Superior temporal gyrus (tissue), 1 donor: ENCODE data around the gene ASTN2.

ENCODE experiments used
- DNase-seq: peaks from one replicate; pipeline ENCODE4 v3.0.0-alpha.2; 2016; ENCODE audit errors: extremely low spot score

Gene ASTN2

DNA sequence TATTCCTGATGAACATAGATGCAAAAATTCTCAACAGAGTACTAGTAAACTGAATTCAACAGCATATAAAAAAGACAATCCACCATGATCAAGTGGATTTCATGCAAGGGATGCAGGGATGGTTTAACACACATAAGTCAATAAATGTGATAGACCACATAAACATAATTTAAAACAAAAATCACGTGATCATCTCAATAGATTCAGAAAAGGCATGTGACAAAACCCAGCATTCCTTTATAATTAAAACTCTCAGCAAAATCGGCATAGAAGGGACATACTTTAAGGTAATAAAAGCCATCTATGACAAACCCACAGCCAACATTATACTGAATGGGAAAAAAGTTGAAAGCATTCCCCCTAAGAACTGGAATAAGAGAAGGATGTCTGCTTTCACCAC is 894.6 kb downstream of the ASTN2 start:
- no peak for DNase-seq

DNA sequence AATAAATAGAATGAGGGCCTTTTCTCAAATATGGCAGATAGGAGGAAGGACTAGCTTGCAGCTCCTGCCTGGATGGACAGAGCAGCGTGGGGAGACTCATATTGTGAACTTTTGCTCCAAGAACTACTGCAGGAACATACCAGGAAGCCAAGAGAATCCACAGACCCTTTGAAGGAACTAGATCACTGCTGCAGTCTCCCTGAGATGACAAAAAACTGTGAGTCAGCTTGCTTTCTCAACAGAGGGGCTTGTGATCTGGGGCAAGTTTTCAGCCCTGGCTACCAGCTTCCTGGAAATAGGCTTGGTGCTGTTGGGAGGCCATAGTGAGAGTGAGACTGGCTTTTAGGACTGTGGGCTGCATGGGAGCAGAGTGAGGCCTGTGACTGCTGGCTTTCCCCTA is 898.4 kb downstream of the ASTN2 start:
- no peak for DNase-seq

DNA sequence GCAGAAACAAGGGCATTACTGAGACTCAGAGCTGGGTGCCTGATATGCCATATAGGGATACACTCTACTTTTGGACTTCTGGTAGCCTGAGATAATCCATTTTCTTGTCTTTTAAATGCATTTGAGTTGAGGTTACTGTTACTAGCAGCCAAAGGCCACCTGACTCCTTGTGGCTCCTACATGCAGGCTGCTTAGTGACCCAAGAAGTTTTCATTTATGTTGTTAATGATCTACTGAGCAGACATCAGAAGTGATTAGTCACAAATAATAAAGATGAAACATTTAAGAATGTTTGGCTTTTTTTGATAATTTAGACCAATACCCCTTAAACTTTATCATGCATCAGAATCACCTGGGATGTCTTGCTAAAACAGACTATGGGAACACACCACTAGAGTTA is 899.3 kb downstream of the ASTN2 start:
- DNase-seq = no peak

DNA sequence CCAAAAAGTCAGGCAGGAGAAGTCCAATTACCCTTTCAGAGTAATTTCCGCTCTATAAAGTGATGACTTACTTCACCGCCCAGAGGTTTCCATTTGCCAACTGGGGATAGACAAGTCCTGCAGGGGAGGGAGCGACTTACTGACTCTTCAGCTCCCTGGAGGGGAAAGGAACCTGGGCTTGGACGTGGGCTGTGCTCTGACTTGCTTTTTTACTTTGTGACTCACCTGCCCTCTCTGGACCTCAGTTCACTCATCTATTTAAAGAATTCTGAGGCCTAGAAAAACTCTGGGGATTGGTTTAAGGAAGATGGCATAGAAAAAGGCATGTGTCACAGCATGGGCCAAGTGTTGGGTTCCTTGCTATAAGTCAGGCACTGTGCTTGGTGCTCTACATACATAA is 908.2 kb downstream of the ASTN2 start:
- DNase-seq = no peak

DNA sequence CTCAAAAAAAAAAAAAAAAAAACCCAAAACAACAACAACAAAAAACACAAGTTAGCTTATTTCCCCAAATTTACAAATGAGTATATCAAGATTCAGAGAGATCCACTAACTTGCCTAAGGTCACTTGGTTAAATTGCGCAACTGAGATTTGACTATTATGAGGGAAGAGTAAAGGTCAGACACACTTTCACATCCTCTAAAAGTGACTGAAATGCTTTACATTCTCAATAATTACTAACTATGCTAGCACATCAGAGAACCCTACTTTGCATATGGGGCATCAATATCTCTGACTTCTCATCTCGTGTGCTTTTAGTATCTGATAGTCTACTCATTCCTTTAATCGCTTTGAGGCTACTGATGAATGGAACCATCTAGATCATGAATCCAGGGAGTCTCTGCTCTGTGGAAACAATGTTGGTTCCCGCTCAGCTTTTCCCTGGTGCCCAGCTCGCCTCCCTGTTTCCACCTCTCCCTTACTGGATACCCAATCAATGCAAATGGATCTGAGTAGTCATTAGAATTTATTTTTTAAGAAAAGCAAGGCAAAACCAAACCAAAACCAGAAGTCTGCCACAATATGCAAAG is 909.9 kb downstream of the ASTN2 start:
- no peak for DNase-seq

DNA sequence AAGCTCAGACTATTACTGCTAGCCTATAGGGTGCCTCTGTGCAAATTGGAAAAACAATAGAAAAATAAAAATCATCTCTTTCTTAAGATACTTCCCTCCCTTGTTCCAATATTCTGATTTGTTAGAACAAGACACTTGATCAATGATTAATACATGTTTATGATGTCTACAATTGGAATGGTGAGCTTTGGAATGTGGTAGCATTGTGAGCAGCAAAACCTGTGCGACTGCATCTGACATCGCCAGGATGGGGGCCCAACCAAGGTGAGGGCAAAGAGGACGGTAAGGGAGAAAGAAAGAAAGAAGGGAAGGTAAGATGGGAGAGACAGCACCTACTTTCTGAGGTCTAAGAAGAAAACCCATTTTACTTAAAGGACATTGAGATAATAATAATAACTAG is 910.8 kb downstream of the ASTN2 start:
- DNase-seq = no peak

DNA sequence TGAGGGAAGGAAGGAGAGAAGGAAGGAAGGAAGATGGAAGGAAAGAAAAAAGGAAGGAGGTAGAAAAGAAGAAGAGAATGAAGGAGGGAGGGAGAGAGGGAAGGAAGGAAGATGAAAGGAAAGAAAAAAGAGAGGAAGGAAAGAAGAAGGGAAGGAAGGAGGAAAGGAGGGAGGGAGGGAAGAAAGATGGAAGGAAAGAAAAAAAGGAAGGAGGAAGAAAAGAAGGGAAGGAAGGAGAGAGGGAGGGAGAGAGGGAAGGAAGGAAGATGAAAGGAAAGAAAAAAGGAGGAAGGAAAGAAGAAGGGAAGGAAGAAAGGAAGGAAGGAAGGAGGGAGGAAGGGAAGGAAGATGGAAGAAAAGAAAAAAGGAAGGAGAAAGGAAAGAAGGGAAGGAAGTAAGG is 912.1 kb downstream of the ASTN2 start:
- DNase-seq = no peak

DNA sequence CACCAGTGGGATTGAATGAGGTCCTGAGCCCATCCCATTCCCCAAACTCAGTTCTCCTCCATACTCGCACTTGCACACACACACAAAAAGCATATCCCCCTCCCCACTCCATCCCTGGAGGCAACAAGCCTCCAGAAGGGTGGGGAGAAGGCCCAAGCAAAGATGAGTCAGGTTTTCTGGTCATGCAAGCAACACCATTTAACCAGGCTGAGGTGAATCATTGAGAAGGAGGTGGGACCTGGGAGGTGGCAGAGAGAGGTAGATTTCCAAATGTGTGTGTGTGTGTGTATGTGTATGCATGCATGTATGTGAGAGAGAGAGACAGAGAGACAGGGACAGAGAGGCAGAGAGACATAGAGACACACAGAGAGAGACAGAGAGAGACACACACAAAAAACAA is 913.0 kb downstream of the ASTN2 start:
- DNase-seq = no peak

DNA sequence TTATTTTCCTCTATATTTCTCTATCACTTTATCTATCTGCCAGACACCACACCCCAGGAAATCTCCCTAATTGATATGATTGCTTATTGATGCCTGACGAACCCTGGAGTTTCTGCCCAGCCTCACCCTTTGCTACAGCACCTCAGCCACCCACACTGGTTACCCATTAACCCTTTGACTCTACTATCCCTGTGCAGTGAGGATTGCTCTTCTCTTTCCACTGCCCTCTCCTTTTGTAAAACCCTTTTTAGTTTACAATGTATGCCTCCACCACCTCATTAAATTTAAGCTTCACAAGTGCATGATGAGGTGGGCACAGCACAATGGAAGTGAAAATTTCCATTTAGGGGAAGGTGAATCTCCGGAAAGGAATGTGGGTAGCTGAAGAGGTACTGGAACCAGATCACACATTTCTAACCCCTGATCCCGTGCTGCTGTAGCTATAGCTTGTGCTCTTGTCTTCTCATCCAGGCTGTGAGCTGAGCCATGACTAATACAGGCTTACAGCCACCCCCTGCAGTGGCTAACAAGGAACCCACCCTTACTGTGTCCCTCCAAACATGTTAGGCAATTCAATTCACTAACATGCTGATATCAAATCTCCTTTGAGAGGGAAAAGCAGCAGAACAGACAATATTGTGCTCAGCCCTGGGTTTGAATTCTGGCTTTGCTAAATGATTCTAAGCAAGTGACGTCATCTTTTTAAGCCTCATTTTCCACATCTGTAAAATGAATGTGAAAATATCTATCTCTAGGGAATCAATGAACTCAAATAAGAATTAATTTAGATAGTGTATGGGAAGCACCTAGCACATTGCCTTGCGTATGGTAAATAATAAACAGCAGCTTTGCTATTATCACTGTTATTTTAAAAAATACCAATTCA is 914.6 kb downstream of the ASTN2 start:
- no peak for DNase-seq

DNA sequence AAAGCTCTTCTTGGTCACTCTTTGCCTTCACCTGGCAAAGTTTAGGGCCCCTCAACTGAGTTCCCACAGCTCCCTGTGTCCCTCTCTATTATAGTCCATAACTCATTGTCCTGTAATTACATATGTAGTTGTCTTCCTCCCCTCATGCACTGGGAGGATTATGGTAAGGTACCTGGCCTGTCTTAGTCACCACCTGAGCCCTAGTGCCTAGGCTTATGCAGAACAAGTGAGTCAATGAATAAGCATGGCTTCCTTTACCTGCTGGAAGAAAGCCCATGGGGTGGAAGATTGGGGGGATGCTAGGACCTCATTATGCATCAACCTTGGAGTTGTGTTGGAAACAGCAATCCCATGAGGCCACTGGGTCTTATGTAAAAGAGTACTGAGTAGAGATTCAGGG is 915.4 kb downstream of the ASTN2 start:
- DNase-seq = no peak

DNA sequence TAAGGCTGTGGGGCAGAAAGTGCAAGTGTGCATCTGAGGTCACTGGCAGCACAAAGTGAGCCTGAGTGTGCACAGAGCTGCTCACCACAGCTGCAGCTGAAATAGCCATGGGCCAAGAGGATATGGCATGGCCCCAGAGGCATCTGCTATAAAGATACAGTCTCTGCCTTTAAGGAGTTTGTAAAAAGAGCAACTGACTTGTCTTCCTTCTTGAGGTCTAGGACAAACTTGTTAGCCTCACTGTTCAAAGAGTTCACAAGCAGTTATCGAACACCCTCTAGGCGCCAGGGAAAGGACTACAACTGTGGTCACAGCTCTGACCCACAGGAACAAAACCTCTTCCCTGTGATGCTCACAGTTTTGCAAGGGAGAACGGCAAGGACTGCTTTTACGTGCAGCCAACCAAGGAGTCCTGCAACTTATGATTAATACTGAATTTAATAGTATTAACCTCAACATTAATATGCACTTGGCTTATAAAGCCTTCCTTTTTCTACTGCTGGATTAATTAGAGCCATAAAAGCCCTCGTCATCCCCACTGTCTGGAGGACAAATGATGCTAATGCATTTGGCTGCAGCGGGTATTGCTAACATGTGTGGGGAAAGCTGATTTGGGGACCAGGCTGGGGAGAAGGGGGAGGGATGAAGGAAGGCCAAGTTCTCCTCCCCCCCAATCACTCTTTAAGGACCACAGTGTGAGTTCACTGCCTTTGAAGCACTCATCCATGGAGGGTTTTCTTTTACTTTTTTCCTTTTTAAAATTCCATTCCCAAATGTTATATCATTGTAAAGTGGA is 917.6 kb downstream of the ASTN2 start:
- DNase-seq = no peak

DNA sequence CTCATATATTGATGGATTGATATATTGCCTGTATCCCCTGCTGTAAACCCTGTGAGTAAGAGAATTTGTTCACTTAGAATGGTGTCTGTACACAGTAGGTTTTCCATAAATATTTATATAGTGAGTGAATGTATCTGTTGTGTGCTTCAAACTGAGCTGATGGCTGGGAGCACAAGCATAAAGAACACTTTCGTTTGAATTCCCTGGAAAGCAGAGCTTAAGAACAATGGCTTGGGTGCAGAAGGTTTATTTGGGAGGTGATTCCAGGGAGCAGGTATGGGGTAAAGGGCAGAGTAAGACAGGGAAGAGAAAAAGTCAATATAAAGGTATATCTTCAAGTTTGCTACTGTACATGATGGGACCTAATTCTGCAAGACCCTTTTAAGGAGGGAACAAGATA is 918.7 kb downstream of the ASTN2 start:
- no peak for DNase-seq

DNA sequence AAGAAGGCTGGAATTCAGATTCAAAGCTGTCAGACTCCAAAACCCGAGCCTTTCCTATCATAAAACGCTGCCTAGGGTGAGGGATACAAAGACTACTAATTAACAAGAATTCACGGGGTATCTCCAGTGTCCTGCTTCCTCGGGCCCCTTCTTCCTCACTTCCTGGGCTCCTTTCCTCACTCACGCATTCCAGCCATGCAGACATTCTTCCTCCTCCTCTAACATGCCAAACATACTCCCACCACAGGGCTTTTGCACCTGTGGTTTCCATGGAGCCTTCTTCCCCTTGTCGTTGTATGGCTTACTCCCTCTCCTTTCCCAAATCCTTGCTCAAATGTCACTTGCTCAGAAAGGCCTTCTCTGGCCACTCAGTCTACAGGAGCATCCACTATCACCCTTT is 919.1 kb downstream of the ASTN2 start:
- no peak for DNase-seq

DNA sequence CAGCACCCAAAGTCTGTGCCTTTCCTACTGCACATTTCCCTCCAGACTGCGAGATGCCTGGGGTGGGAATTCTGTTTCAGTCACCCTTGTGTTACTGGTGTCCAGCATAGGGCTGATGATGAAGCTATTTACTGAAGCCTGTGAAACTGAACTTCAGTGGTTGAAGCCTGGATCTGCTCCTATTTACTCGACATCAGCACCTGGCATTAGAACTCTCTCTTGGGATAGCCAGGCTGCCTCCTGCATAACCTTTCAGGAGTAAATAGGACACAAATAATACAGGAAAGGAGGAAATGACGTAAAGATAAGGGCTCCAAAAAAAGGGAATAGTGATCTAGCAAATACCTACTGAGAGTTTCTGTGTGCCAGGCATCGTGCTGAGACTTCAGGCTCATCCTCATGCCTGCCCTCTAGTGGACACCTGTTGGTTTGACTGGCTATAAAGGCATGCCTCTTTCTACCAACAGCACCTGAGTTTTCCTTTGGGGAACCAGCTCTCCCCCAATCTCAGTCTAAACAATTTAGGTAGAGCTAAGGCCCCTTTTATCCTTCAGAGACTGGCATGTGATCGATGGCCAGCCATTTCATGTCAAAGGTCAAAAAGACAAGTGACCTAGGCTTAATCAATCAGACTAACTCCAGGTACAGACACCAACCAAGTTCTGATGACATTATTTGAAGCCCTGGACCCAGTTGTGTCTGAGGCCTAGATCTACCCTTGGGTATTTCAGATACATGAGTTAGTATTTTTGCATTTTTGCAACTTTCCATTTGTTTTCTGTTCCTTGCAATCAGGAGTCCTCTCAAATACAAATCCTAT is 919.8 kb downstream of the ASTN2 start:
- no peak for DNase-seq

DNA sequence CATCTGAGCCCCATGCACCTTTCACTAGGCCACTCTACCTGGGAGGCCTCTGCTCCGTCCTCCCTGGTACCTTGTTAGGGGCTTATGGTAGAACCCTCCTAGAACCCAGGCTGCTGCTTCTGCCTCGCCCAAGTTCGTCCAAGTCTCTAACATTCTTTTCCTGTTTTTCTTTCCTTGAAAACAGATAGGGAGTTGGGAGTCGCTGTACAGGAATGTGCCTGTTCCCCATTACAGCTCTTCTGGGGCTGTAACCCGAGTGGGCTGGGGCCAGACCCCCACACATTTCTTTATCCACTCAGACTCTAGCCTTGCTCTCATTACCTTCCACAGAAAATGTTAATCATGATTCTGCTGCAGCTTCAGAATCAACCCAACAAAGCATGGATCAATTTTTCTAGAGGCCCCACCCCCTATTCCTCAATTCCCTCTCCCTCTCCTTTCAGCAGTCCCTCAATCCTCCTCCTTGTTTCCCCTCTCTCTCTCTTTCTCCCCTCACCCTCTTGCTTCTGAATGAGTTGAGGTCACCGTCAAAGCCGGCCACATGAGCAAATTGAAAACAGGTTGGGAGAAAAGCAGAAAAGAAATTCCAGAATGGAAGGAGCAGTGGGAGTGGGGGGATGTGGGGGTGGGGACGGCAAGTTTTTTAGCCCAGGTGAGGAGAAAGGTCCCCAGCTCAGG is 921.5 kb downstream of the ASTN2 start:
- no peak for DNase-seq

DNA sequence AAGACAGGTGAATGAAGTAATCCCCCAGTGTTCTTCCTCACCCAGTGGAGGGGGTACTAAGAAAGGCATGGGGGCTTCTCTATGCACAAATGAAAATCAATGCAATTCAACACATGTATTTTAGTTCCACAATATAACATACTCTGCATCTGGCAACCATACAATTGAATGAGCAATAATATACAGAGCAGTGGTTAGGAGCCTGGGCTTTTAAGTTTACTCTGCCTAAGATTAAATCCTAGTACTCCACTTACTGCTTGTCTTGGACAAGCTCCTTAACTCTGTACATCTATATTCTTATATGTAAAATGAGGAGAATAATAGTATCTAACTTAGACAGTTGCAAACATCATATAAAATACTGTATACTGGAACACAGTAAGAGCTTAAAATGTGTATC is 923.2 kb downstream of the ASTN2 start:
- no peak for DNase-seq

DNA sequence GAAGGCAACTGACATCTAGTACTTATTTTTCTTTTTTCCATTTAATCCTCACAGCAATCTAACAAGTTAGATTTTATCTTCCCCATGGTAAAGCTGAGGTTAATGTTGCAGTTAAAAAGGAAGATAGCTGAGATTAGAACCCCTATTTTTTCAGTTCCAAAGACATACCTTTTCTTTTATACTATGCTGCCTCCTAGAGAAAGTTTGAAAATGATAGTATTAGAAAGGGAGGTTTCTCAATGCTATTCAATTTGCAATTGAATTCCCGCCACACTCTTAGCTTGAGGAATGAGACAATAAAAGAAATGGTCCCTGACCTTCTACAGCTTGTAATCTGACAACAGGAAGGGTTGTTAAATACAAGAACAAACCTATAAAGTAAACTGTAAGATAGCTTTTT is 923.6 kb downstream of the ASTN2 start:
- no peak for DNase-seq

DNA sequence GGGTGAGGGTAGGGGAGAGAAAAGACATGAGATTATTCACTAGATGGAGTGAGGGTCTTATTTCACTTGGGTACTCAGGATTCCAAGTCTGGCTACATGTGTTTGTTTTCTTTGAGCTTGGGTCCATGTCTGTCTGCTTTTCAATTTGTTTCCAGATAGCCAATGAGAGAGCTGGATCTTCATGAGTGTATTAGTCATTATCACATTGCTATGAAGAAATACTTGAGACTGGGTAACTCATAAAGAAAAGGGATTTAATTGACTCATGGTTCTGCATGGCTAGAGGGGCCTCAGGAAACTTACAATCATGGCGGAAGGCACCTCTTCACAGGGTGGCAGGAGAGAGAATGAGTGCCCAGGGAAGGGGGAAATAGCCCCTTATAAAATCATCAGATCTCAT is 924.5 kb downstream of the ASTN2 start:
- DNase-seq = no peak

DNA sequence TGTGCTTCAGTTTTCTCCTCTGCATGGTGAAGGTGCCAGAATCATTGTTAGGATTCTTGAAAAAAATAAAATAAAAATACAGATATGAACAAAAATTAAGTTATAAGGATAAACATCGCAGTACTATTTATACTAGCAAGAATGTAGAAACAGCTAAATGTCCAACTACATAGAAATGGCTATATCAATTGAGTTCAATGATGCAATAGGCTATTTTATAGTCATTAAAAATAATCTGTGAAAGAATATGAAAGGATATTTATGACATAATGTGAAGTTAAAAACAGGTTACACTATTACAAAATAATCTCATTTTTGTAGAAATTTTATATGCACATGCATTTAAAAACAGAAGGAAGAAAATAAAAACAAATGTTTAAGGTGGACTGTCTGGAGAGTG is 926.5 kb downstream of the ASTN2 start:
- DNase-seq = no peak

DNA sequence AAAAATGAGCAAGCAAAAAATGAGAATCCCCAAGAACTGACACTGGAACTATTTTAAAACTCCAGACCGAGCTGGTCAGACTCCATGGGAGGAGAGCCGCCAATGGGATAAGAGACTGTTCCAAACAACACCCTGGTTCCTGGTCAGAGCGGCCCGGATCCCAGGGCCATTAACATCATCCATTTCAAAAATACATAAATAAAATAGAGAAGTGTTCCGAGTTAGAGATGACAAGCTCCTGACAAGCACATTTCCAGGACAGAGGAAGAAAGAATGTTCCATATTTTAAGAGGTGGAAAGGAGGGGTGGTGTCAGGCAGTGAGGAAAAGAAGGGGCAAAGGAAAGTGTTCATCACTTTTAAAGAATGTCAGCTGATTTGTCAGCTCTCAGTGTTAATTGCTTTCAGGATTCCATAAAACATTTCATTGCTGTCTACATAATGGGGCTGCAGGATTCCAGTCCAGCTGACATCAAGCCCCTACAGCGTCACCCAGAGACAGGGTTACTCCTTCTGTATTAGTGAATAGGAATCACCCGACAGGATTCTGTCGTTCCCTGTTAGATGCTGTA is 930.3 kb downstream of the ASTN2 start:
- DNase-seq = no peak
